SK-N-MC (cell line): ENCODE results near the gene SP140L.

Experiments
- EZH2 ChIP-seq: fragments of 200-600 bp; sonication (generic); IDR thresholded peaks from one replicate; pipeline ENCODE4 v1.6.1; 2017; ENCODE audit warnings: antibody characterized with exemption
- POLR2AphosphoS5 ChIP-seq: IDR thresholded peaks from 2 replicates; pipeline ENCODE4 v1.6.1; 2012; ENCODE audit warnings: mild to moderate bottlenecking, low read depth, low read length, borderline replicate concordance

DNA sequence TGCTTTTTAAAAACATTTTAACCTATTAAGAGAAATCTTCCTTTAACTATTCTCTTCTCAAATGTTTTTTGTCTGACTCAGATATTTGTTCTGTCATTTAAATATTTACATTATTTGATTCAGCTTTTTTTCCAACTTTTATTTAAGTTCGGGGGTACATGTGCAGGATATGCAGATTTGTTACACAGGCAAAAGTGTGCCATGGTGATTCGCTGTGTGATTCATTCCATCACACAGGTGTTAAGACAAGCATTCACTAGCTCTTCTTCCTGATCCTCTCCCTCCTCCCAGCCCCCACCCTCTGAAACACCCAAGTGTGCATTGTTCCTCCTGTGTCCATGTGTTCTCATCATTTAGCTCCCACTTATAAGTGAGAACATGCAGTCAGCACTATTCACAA, 108.4 kb downstream of the SP140L start:
- TF ChIP-seq EZH2 (no peak), POLR2AphosphoS5 (no peak)
